PC-3 (cell line): ENCODE results near the gene CTSF. TPM values are rescaled to one million over a fixed set of nuclear protein-coding genes. Genes with fewer than 3 reads are reported as not detected.

ENCODE experiments used
- ATAC-seq: fragments of 200-7000 bp; cut with Tn5 transposase; 2 replicates; pipeline ENCODE4 v1.9.1; 2020; ENCODE audit warnings: mild to moderate bottlenecking, moderate library complexity
- Bru-seq: library from RNA; stranded (reverse); fragments of 400-500 nt; gene quantifications from one replicate; lab custom pipeline; 2021; lab: Mats Ljungman, UMichigan
- BruChase-seq, 2 experiments: library from RNA; stranded (reverse); fragments of 400-500 nt; gene quantifications; one replicate each; lab custom pipeline; 2021; lab: Mats Ljungman, UMichigan
- BruUV-seq: library from RNA; stranded (reverse); fragments of 400-500 nt; replicated peaks from 2 replicates; lab custom pipeline; 2021; lab: Mats Ljungman, UMichigan
- CTCF ChIA-PET: fragments of 300-600 bp; sonication (Branson Sonifier 250); formaldehyde crosslinking; loops from one replicate; lab custom pipeline; 2022; ENCODE audit warnings: antibody characterized with exemption; lab: Charles Lee
- POLR2A ChIA-PET: fragments of 300-600 bp; sonication (Branson Sonifier 250); formaldehyde crosslinking; loops from one replicate; lab custom pipeline; 2022; ENCODE audit warnings: antibody characterized with exemption; ENCODE audit not compliant: unreplicated experiment; lab: Charles Lee
- DNase-seq: peaks from one replicate; pipeline ENCODE4 v3.0.0-alpha.2; 2015
- H2AFZ ChIP-seq: fragments of 300-600 bp; sonication (generic); 2 replicates; pipeline ENCODE4 v1.6.0; 2016; ENCODE audit warnings: antibody characterized with exemption, low read length
- H3F3A ChIP-seq: fragments of 300-600 bp; sonication (generic); one replicate; pipeline ENCODE4 v1.6.0; 2017; ENCODE audit warnings: antibody characterized with exemption, low read length, control low read depth, mild to moderate bottlenecking; ENCODE audit not compliant: unreplicated experiment
- H3K27ac ChIP-seq: fragments of 300-600 bp; sonication (generic); 2 replicates; pipeline ENCODE4 v1.5.1; 2016; ENCODE audit warnings: mild to moderate bottlenecking, low read length
- H3K27me3 ChIP-seq: fragments of 300-600 bp; sonication (generic); 2 replicates; pipeline ENCODE4 v1.6.1; 2016; ENCODE audit warnings: low read length, mixed read lengths
- H3K36me3 ChIP-seq: fragments of 300-600 bp; sonication (generic); 2 replicates; pipeline ENCODE4 v1.6.1; 2016; ENCODE audit warnings: low read depth, mixed run types, low read length, mixed read lengths
- H3K4me1 ChIP-seq: fragments of 300-600 bp; sonication (generic); 2 replicates; pipeline ENCODE4 v1.5.1; 2016; ENCODE audit warnings: low read length; ENCODE audit not compliant: insufficient read depth
- H3K4me2 ChIP-seq: fragments of 300-600 bp; sonication (generic); 2 replicates; pipeline ENCODE4 v1.6.0; 2016; ENCODE audit warnings: low read length
- H3K4me3 ChIP-seq: fragments of 300-600 bp; sonication (generic); 2 replicates; pipeline ENCODE4 v1.5.1; 2016; ENCODE audit warnings: mild to moderate bottlenecking, low read length, mixed read lengths
- H3K79me2 ChIP-seq: fragments of 300-600 bp; sonication (generic); 2 replicates; pipeline ENCODE4 v1.6.1; 2017; ENCODE audit warnings: low read length, mixed read lengths
- H3K9ac ChIP-seq: fragments of 300-600 bp; sonication (generic); 2 replicates; pipeline ENCODE4 v1.6.0; 2016; ENCODE audit warnings: mild to moderate bottlenecking, low read length
- H3K9me2 ChIP-seq: fragments of 300-600 bp; sonication (generic); replicated peaks from 2 replicates; pipeline ENCODE4 v1.6.1; 2016; ENCODE audit warnings: mixed run types, low read length, mixed read lengths
- H3K9me3 ChIP-seq: fragments of 300-600 bp; sonication (generic); 2 replicates; pipeline ENCODE4 v1.6.1; 2016; ENCODE audit warnings: low read length, mixed read lengths
- H4K20me1 ChIP-seq: fragments of 300-600 bp; sonication (generic); 2 replicates; pipeline ENCODE4 v1.6.1; 2016; ENCODE audit warnings: low read length, mixed read lengths
- CTCF ChIP-seq: fragments of 300-600 bp; sonication (generic); conservative IDR thresholded peaks from 2 replicates; pipeline ENCODE4 v1.5.1; 2017; ENCODE audit warnings: antibody characterized with exemption, low read depth, mild to moderate bottlenecking, low read length
- EZH2 ChIP-seq: fragments of 300-600 bp; sonication (generic); IDR thresholded peaks from one replicate; pipeline ENCODE4 v1.6.1; 2017; ENCODE audit warnings: antibody characterized with exemption, mild to moderate bottlenecking, low read length; ENCODE audit not compliant: unreplicated experiment
- EZH2phosphoT487 ChIP-seq: fragments of 300-600 bp; sonication (generic); IDR thresholded peaks from 2 replicates; pipeline ENCODE4 v1.6.1; 2018; ENCODE audit warnings: mild to moderate bottlenecking, antibody characterized with exemption, low read length, borderline replicate concordance
- intact Hi-C: fragments of 100-400 bp; cut with micrococcal nuclease; formaldehyde crosslinking; loops from 2 replicates; pipeline ENCODE4 v1.9.0; 2023
- long read RNA-seq: library from polyadenylated mRNA; unstranded; transcript quantifications from one replicate; pipeline ENCODE4 v2.0.0, GENCODE V29; 2021; ENCODE audit not compliant: unreplicated experiment
- total RNA-seq: library from RNA; depleted of rRNA; stranded (reverse); fragments of >200 nt; gene quantifications from 2 replicates; pipeline ENCODE4 v1.2.3, GENCODE V29; 2014; rRNA removed

The CTSF gene
- total RNA-seq (9.4 and 11.8 TPM in 2 replicates), Bru-seq, nascent RNA (percentile 42 among the genes with signal in this experiment), BruChase-seq, experiment 1, labeled RNA remaining after a 6-hour chase (percentile 39 among the genes with signal in this experiment), BruChase-seq, experiment 2, labeled RNA remaining after a 2-hour chase (percentile 48 among the genes with signal in this experiment)
- long read RNA-seq, transcript CTSF-201 (13 exons, 2,035 nt) = major isoform, 157 of 221 reads
- long read RNA-seq, partial matches to known transcripts = 29 of 221 reads
- long read RNA-seq, other reads (novel, unspliced or antisense) = 34 of 221 reads

GRCh38 chr11:66568124-66568916 is at the start of gene CTSF:
Gene CTSF (minus strand): TSS chr11:66568606. CDS start chr11:66568486, 120 bp downstream.
- H3K4me2 ChIP-seq = peak within 1 kb of the TSS; percentile 76
- H4K20me1 ChIP-seq = no peaks in the 10 kb centered on the region
- H2AFZ ChIP-seq = peak within 1 kb of the TSS; percentile 85
- TF ChIP-seq EZH2 = no peak
- TF ChIP-seq EZH2phosphoT487 = no peak
- no peak for TF ChIP-seq CTCF
- no peak within 1 kb of the TSS for H3K27ac ChIP-seq
- H3K79me2 ChIP-seq = no peaks in the 10 kb centered on the region
- H3K4me3 ChIP-seq = peak within 1 kb of the TSS; percentile 56
- BruUV-seq = no TSS peak
- H3F3A ChIP-seq = no peaks in the 10 kb centered on the region
- H3K9me3 ChIP-seq = no peaks in the 10 kb centered on the region
- no peaks in the 10 kb centered on the region for H3K36me3 ChIP-seq
- no peaks in the 10 kb centered on the region for H3K27me3 ChIP-seq
- no peaks in the 10 kb centered on the region for H3K9me2 ChIP-seq
- H3K9ac ChIP-seq = no peak within 1 kb of the TSS
- DNase-seq (peak; percentile 58), ATAC-seq (peak; percentile 93)
- peaks cover 6% of the 10 kb centered on the region; the same call in 1 of the 2 replicates for H3K4me1 ChIP-seq
- POLR2A ChIA-PET = no interaction called here
- CTCF ChIA-PET = interaction anchor here (0.6 kb wide), 1 partner anchor 110 kb away, joined by 3 read pairs; no protein-coding TSS in a partner anchor
- intact Hi-C loops = no loop called here

- H4K20me1 ChIP-seq = peaks cover 51% of the 10 kb centered on the region
- DNase-seq (peak; percentile 44), ATAC-seq (peak; percentile 9)
- intact Hi-C loops = loop anchor here (2.0 kb wide), 3 partner anchors 22 to 70 kb away; partner anchors contain the start of genes ACTN3, CCDC87, CCS and RBM4
- H3K36me3 ChIP-seq = peaks cover 35% of the 10 kb centered on the region
- no peak overlapping the region for H2AFZ ChIP-seq
- H3K4me2 ChIP-seq = peak overlapping the region; percentile 88
- H3K4me3 ChIP-seq = peak overlapping the region; percentile 89
- BruUV-seq = no TSS peak
- peaks cover 71% of the 10 kb centered on the region for H3K79me2 ChIP-seq
- H3K9ac ChIP-seq = peak overlapping the region; percentile 94
- TF ChIP-seq EZH2phosphoT487 (no peak), CTCF (no peak), EZH2 (no peak)
- CTCF ChIA-PET = no interaction called here
- H3K4me1 ChIP-seq = peaks cover 31% of the 10 kb centered on the region
- H3K27ac ChIP-seq = peak overlapping the region; percentile 72
- H3K9me3 ChIP-seq = no peaks in the 10 kb centered on the region
- H3K9me2 ChIP-seq = no peaks in the 10 kb centered on the region
- no peaks in the 10 kb centered on the region for H3F3A ChIP-seq
- no peaks in the 10 kb centered on the region for H3K27me3 ChIP-seq
- POLR2A ChIA-PET = interaction anchor here (0.5 to 1.5 kb wide), 7 partner anchors 19 to 151 kb away, joined by 3 to 20 read pairs (median 3); partner anchors contain the start of genes DPP3, RBM4 and ZDHHC24
Measured at GRCh38 chr11:66617155-66617834, 48.9 kb upstream of the CTSF start.
